Measurements from ENCODE around the gene UAP1L1. TPM values are rescaled to one million over a fixed set of nuclear protein-coding genes. Genes with fewer than 3 reads are reported as not detected.

The UAP1L1 gene
- total and polyA plus RNA-seq, 2 of the 8 experiments (the other 6 are each of a cell fraction or from before 2014, with no cell fraction given), result 2.0 to 5.4 TPM

DNA sequence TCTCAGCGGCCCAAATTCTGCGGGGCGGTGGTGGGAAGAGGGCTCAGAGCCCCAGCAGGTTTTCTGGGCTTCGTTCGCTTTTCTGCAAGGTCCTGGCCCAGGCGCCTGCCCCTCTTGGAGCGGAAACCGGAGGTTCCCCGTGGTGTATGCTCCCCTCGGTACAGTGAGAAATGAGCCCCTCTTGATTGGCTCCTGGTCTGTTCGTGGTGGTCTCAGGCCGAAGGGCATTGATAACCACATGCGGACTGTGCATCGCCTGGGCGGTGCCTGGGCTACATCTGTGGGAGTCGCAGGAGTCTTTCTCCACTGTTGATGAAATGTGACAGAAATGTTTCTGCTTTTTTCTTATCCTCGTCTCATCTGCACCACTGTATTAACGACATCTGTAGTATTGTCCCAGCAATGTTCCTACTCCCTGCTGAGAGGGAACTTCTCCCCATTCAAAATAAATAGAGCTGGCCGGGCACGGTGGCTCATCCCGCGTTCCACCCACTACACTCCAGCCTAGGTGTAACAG lies 10.2 kb downstream of the UAP1L1 start (continued):
- TF ChIP-seq RFX5 (IDR thresholded peaks at IDR 0.05; ENCODE audit: borderline replicate concordance, low read depth, low read length), result no peak
- TF ChIP-seq SUZ12 (IDR thresholded peaks at IDR 0.05; ENCODE audit: low read length), result no peak
- no peak for TF ChIP-seq HDAC6 (IDR thresholded peaks at IDR 0.05; ENCODE audit: low read depth, low read length)
- TF ChIP-seq MAFK (IDR thresholded peaks at IDR 0.05; ENCODE audit: low read depth, low read length), result no peak
- no peak for TF ChIP-seq JUN (IDR thresholded peaks at IDR 0.05; ENCODE audit: low read depth, low read length)
- TF ChIP-seq SIRT6 (IDR thresholded peaks at IDR 0.05; ENCODE audit: low read length), result no peak
